ENCODE measurements around the gene POPDC2.

The POPDC2 gene

DNA sequence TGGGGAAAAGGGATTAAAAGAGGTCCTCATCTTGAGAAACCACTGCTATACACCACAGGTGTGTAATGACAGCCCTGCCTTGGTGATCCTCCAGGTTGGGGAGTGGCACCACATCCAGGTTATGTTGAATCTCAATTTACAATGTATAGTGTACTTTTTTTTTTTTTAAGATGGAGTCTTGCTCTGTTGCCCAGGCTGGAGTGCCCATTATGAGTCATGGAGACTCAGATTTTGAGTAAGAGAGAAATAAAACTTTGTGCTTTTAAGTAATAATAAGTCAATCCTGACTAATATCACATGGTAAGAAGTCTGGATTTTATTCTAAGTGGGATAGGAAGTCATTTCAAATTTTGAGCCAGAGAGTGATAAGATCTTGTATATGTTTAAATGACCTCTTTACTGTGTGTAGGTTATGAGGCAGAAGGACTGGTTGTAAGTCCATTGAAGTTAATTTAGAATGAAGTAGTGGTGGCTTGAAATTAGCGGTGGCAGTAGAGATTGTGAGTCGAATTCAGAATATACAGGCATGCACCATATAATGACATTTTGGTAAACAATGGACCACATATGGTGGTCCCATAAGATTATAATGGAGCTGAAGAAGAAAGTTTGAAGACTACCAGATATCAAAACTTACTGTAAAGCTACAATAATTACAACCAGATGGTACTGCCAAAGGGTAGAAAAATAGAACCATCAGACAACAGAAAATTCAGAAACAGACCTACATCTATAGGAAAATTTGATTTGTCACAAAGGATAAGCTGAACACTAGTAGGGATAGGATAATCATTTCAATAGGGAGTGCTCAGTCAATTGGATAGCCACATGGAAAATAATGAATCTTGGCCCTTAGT lies 20.7 kb downstream of the POPDC2 start:
- DNase-seq (ENCODE audit: low spot score), result no peak

DNA sequence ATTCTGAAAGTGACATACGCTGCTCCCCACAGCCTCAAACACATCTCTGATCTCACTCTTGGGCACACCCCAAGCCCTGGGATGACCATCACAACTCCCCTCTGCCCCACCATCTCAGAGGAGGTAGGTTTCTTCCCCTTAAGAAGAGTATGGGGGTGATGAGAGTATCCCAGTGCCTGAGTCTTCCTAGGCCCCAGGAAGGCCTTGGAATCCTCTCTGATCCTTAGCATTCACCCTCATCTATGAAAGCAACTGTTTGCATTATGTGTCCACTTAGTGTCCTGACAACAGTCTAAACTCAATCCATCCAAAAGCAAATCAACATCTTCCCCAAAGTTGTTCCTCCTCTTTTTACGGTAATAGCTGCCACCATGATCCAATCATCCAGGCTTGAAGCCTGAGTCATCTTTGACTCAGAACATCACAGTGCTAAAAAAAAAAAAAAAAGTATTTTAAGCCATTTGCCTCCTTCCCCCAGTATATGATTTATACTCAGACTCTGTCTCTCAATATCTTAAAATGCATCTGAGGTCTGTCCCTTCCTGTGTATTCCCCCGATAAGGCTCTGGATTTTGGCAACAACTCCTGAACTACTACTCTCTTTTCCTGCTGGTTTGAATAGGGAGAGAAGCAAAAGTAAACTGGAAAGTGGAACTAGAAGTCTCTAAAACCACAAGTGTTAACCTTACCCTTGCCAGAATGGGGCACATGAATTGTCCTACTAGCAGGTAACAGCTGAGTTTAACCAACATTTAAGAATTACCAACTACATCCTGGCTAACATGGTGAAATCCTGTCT lies 22.5 kb downstream of the POPDC2 start:
- no peak for DNase-seq (ENCODE audit: low spot score)

DNA sequence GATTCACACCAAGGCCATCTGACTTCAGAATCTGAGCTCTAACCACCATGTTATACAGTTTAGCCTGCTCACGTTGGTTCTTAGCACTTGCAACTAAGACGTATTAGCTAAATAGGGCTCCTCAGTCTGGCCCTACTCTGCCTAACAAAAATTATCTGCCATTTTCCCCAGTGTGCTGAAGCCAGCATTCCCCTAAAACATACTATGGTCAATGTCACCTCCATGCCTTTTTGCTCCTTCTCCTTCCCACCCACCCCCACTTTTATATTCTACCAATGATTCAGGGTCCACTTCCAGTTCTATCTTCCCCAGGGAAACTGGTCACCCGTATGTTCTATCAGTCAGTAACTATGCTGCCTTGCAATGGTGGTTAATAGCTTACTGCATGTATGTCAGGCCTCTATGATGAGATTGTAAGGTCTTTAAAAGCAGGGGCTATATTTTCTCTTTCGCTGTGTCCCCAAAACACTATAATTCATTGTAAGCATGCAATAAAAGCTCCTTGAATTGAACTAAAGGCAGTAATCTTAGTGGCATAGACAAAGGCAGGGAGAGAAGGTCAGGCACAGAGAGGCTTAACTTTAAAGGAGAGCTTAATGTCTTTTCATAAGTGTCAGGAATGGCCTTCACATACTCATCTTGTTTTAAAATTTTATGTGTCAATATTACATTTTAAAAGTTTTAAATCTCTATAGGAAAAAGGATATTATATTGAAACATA lies 23.3 kb downstream of the POPDC2 start:
- no peak for DNase-seq (ENCODE audit: low spot score)

DNA sequence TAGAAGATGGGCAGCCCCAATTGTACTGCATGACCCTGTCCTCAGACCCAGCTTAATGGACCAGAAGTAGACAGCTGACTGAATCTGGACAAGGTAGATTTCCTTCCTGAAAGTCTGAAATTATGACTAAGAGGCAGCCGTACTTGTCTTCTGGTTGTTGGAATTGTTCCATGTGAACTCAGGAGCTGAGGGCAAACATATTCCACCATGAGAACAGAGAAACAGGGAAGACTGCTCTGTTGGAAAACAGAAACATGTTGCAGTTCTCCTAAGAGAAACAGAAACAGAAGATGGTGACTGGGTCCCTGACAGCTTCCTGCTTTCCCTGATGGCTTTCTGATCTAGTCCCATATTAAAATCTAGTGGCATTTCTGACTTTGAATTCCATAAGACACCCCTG lies 24.1 kb downstream of the POPDC2 start:
- no peak for DNase-seq (ENCODE audit: low spot score)

DNA sequence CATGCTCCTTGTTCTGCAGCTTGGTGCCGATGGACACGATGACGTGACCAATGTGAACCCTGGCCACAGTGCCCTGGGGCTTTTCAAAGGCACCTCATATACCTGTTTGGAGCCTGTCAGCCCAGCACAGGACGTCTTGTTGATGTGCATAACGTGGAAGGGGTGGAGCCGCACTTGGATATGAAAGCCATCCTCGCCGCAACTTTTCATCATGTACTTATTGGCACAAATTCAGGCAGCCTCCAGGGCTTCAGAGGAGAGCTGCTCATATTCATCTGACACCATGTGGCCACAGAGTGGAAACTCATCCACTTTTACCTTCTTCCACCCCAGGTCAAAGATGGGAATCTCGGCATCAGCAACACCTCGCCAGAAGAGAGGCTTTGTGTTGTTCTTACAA lies 24.7 kb downstream of the POPDC2 start:
- no peak for DNase-seq (ENCODE audit: low spot score)

DNA sequence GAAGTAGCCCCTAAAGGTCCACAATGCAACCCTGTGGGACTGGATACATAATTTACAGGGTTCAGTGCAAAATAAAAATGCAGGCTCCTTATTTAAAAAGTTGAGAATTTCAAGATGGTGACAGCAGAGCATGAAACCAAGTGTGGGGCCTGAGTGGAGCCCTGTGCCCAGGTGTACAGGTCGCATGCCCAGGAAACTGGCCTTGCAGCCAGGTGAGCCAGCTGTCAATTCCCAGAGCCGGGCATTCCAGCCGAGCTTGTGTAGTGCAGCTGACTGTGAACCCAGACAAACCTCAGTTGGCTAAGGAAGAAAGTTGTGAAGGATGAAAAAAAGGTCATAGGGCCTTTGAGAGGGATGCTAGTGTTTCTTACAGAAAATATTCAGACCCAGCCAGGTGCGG lies 27.6 kb downstream of the POPDC2 start:
- DNase-seq (ENCODE audit: low spot score), result no peak

DNA sequence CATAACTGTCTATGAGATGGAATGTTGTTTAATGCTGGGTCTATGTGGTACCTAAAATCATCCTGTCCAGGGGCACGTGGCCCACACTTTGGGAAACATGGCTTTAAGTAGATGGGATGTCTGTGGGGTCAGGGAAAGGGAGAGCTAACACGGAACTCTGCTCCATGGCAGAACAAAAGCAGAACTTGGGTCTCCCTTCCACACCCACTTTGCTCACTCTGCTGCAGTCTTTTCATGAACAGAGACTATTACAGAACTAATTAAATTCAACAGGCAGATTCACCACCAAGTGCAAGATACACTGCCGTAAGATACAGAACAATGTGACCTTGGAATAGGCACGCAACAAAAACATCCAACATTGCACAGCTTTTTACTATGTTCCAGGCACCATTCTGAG lies 28.2 kb downstream of the POPDC2 start:
- DNase-seq (ENCODE audit: low spot score), result no peak

DNA sequence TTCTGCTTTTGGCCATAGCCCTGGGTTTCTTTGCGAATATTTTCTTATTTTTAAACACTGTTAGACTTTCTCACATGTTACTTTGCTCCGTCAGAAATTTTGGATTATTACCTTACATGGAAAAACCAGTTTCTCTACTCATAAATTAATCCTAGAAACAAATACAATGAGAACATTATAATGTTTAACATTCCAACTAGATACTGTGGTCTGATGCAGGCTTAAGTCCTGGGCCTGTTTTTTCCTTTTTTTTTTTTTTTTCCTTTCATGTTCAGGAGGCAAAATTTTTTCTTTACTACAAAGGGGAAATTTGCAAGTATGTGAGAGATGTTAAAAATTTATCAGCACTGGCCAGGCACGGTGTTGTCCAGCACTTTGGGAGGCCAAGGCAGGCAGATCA lies 28.9 kb downstream of the POPDC2 start:
- no peak for DNase-seq (ENCODE audit: low spot score)

DNA sequence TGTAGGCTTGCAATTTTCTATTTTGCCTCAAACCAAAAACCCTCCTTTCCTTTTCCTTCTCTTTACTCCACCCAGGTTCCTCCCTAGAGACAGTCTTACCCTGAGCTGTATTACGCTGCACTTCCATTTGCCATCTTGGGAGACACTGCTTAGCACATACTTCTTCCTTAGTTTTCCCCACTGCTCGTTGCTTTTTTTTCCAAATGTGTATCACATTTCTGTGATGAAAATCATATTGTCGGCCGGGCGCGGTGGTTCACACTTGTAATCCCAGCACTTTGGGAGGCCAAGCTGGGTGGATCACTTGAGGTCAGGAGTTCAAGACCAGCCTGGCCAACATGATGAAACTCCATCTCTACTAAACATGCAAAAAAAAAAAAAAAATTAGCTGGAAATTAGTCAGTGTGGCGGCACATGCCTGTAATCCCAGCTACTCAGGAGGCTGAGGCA lies 29.5 kb downstream of the POPDC2 start:
- DNase-seq (ENCODE audit: low spot score), result no peak

DNA sequence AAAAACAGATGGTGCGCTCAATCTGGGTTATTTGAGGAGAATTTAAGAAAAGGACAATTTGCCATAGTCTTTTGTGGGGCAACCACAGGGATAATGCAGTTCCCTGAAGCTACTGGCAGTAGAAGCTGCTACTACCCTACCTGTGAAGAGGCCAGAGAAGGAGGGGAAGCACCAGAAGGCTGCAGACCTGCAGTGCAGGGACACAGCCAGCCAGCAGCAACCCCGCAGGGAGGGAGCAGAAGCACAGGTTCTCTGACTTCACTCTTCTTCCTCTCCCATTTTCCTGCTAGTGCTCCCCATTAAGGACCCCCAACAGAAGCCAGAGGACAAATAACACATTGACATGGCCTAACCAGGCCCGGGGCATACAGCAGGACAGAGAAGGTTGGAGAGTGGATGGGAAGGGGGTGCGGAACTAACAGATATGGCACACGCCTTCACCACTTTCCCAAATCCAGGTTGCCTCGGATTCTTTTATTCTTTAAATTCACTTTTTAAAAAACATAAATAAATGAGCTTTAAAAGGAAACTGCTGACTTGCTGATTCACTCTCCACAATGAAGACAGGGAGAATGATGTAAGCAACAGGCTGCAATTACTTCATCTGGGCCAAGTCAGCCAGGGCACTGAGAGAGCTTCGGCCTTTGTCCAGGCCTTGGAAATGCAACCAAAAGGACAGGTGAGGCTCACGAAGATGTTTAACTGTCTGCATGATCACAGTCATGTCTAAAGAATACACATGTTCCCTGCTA lies 30.1 kb downstream of the POPDC2 start:
- DNase-seq (ENCODE audit: low spot score), result no peak

DNA sequence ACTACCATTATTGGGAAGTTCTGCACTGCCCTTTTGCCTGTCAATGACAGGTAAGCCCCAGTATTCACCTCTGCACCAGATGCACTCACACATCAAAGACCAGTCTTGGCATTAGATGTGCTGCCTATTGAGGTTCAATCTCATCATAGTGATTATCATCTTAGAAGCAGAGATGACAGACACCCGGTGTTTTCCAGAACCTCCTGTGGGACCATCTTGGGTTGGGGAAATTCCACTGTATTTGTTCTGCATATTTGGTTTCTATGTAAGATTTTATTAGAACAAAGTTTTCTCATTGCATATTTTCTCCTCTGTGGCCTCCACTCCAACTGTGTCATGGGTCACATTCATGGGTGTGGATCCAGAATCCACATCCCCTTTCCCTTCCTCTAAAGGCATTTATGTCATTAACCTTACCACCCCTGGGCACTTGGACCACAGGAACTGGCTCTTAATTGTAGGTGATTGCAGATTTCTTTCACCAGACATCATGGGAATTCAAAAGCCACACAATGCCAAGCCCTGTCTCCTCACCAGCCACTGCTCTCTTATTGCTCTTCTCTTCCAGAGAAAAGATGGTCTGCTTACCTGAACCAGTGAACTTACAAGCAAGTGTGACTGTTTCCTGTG lies 31.5 kb downstream of the POPDC2 start:
- no peak for DNase-seq (ENCODE audit: low spot score)

DNA sequence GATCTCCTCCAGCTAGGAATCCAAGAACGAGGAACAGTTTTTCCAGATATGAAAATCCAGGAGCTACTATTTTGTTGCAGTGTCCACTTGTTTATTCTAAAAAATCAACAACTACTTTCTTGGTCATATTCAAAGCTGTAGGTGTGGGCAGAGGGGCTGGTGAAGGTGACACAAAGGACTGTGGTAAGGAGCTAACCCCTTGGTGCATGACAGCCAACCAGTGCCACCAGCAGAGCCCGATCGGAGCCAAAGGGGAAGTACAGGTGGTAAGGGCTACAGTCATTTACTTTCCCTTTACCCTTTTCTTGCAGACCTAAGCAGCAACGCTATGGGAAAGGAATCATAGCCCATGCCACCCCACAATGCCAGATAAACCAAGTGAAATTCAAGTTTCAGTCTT lies 32.0 kb downstream of the POPDC2 start:
- DNase-seq (ENCODE audit: low spot score), result no peak

DNA sequence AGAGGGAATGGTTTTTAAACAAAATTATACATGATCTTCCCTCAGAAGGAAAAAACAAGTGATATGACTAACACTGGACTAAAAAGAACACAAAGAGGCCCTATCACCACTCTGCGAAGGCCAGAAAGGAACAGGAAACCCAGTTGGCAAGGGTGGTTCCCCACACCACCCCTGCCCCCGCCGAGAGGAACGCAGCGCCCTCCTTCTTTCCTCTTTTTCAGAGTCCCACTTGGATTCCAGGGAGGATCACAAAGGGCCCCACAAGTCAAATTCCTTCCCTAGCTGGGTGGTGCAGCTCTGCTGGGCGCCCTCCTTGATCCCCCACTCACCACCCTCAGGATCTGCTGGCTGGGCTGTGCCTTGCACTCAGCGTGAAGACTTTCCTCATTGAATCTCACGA lies 32.9 kb downstream of the POPDC2 start:
- DNase-seq (ENCODE audit: low spot score), result no peak

DNA sequence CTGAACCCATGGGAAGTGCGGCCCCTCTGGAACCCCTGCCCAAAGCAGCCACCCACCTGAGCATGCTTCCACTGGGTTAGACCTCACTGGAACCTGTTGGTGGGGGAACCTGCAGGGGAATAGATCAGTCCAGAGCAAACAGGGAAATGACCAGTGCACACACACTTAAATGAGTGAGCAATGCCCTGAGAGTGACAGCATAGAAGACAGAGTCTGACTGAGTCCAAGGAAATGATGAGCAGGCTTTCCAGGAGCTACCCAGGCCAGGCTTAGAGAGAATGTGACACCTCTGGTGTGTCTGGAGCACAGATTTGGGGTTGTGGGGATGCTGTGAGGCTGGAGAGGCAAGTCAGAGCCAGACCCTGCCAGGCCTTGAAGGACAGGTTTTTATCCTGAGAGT lies 34.2 kb downstream of the POPDC2 start:
- DNase-seq (ENCODE audit: low spot score), result no peak

DNA sequence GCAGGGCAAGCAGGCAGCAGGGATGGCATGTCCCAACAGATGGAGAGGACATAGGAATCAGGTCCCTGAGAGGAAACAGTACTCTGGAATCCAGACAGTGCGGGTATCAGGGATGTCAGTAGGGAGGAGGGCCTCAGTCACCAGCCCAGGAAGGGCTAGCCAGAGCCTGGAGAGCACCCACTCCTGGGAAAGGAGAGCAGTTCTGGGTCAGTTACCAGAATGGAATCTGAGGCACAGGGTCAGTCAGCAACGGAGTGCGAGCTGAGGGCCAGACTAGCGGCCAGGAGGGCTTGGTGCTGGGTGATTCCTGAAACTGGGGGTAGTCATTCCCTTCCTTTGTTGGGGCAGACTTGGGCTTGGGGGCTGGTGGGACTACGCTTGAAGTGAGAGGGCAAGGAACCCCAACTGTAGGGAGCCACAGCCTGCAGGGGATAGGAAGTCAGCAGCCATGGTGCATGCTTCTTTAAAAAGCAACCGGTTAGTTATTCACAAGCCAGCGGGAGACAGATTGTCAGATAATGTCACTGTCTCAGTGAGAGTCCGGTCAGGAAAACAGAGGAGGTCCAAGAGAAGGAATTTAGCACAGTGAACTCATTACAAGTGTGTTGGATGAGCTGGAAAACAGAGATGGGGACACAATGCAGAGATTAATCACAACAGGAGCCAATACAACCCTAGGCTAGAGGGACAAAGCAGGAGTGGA lies 34.8 kb downstream of the POPDC2 start:
- no peak for DNase-seq (ENCODE audit: low spot score)

DNA sequence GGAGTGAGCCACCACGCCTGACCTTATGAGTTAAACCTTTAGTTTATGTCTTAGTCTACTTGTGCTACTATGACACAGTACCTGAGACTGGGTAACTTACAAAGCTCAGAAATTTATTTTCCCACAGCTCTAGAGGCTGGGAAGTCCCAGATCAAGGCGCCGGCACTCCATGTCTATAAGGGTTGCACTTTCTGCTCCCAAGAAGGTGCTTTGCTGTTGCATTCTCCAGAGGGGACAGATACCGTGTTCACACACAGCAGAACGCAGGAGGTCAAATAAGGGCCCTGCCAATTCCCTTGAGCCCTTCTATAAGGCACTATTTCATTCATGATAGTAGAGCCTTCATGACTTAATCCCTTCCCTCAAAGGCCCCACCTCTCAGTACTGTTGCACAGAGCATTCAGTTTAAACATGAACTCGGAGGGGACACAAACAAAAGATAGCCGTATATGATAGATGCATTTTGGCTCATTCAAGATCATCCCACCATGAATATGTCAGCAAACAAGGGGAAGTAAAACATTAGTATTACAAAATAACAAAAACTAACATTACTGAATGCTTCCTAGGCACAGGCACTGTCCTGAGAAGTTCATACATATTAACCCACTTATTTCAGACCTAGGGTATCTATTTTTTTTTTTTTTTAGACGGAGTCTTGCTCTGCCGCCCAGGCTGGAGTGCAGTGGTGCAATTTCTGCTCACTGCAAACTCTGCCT lies 36.2 kb downstream of the POPDC2 start:
- no peak for DNase-seq (ENCODE audit: low spot score)

DNA sequence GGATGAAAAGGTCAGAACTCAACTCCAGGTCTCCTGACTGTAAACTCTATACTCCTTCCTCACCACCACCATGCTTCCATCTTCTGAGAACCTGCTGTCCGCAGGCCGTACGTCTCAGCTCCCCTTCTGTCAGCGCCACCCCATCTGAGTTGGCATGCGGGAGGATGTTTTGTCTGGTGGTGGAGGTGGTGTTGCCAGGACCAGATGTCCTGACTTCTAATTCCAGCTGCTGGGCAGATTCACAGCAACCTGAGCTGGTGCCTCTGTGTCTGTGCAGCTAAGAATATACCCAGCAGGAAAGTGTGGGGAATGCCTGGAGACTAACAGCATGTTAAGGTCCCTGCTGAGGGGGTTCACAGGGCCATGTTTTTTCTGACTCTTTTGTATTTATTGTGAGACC lies 39.5 kb downstream of the POPDC2 start:
- no peak for DNase-seq (ENCODE audit: low spot score)

DNA sequence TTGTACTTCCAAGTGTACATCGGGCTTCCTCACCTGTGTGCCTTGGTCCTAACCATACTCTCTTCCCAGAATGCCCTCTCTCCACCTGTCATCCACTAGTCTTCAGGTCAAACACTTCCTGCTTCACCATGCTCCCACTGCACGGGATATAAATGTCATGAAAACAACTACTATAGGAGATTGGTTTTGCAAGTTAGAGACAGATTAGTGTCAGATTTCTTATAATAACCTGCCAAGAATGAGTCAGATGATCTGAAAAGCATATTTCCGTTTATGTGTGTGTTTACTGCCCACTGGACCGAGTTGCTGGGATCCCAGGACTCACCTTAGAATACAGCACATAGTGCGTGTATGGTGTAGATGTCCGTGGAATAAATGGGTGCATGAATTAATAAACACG lies 41.3 kb downstream of the POPDC2 start:
- no peak for DNase-seq (ENCODE audit: low spot score)

DNA sequence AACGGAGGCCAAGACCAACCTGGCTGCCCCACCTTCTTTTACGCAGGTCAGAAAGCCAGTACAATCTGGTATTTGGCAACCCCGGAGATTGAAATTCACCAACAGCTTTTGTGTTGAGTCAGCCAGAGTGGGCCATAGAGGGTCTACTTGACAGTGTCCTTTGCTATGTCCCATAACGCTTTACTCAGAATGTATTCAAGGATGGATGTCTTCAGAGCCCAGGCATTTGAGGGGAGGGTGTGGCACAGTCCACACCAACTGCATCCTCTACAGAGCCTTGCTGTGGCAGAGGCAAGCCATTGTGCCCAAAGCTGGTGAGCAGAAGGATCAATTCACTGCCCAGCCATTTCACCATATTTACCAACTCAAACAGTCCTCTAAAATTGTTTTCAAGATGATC lies 44.3 kb downstream of the POPDC2 start:
- DNase-seq (ENCODE audit: low spot score), result no peak

DNA sequence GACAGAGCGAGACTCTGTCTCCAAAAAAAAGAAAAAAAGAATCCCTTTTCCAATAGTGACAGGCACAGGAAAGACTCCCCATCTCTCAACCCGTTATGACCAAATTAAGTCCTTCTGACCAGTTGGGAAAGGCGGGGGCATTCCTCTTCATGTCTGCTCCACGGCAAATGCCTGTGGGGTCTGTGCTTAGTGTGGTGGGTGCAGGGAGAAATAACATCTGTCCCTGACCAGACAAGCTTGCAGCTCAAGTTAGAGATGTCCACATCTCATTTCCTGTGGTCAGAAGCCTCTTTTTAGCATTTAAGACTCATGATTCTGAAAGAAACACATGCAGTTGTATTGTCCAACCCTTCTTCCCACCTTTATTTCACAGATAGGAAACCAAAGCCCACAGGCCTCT lies 46.5 kb downstream of the POPDC2 start:
- no peak for DNase-seq (ENCODE audit: low spot score)

All from Ammon's horn (tissue), 1 donor.